ENCODE results near the gene OR6C68.

The OR6C68 gene

GRCh38 chr12:55515696-55516095, 23.5 kb downstream of the OR6C68 start:
- Mint-ChIP-seq H3K27me3 (peaks cover 25% of the 10 kb centered on the region), H3K4me1 (no peaks in the 10 kb centered on the region), H3K9me3 (peaks cover 4% of the 10 kb centered on the region), H3K27ac (no peak overlapping the region), H3K4me3 (no peak overlapping the region), H3K36me3 (no peaks in the 10 kb centered on the region)
- peak; percentile 31 for ATAC-seq

DNA sequence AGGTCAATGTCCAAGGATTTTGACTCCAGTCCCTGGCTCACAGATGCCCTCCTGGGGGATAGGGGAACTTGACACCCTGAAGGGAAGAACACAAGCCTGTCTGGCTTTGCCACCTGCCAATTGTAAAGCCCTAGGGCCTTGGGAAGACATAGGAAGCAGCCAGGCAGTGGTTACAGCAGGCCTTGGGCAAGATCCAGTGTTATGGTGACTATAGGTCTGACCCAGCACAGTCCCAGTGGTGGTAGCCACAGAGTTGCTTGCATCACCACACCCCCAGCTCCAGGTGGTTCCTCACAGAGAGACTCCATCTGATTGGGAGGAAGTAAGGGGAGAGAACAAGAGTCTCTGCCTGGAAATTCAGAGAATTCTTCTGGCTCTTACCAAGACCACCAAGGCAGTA, 24.2 kb downstream of the OR6C68 start:
- Mint-ChIP-seq H3K27me3 (peaks cover 25% of the 10 kb centered on the region), H3K27ac (no peak overlapping the region), H3K4me1 (no peaks in the 10 kb centered on the region), H3K9me3 (peaks cover 4% of the 10 kb centered on the region), H3K4me3 (no peak overlapping the region), H3K36me3 (no peaks in the 10 kb centered on the region)
- ATAC-seq = no peak
